ENCODE measurements around the gene CARD11. TPM values are rescaled to one million over a fixed set of nuclear protein-coding genes. Genes with fewer than 3 reads are reported as not detected.
A peak's percentile ranks its signal among the peaks of the same experiment; 100 is the strongest.

The CARD11 gene
- total RNA-seq, 2 donors from 2014 or later, result 3.7 to 4.4 TPM

GRCh38 chr7:2869981-2870380 is 173.7 kb downstream of the CARD11 start:
- DNase-seq (ENCODE audit: low spot score) (no peak), ATAC-seq (ENCODE audit: insufficient number of reproducible peaks, low FRiP score, low read depth) (no peak)
- Histone ChIP-seq H3K27ac (no peak overlapping the region), H3K27me3 (replicated peaks; ENCODE audit: insufficient read depth) (no peaks in the 10 kb centered on the region), H3K36me3 (no peaks in the 10 kb centered on the region), H3K4me3 (no peak overlapping the region), H3K9me3 (no peaks in the 10 kb centered on the region), H3K4me1 (ENCODE audit: control insufficient read depth in 1 of 2, low read depth in 2 of 2) (peaks cover 0 to 4% of the 10 kb centered on the region in 2 donors)
- no peak for TF ChIP-seq CTCF (IDR thresholded peaks at IDR 0.05)

GRCh38 chr7:2866601-2867000 is 177.1 kb downstream of the CARD11 start:
- H3K9me3 ChIP-seq, result no peaks in the 10 kb centered on the region
- no peaks in the 10 kb centered on the region for H3K36me3 ChIP-seq
- H3K4me1 ChIP-seq (ENCODE audit: control insufficient read depth in 1 of 2, low read depth in 2 of 2), result peaks cover 18 to 28% of the 10 kb centered on the region in 2 donors
- ATAC-seq (ENCODE audit: insufficient number of reproducible peaks, low FRiP score, low read depth), result no peak
- DNase-seq (ENCODE audit: low spot score), result no peak
- H3K27ac ChIP-seq, result no peak overlapping the region
- H3K4me3 ChIP-seq, result no peak overlapping the region
- TF ChIP-seq CTCF (IDR thresholded peaks at IDR 0.05), result no peak
- H3K27me3 ChIP-seq (replicated peaks; ENCODE audit: insufficient read depth), result no peaks in the 10 kb centered on the region

- Histone ChIP-seq H3K27me3 (replicated peaks; ENCODE audit: insufficient read depth) (no peaks in the 10 kb centered on the region), H3K36me3 (no peaks in the 10 kb centered on the region), H3K9me3 (no peaks in the 10 kb centered on the region), H3K4me3 (no peak overlapping the region), H3K27ac (peak overlapping the region in 1 of 2 donors; percentile 94), H3K4me1 (ENCODE audit: control insufficient read depth in 1 of 2, low read depth in 2 of 2) (peaks cover 18 to 28% of the 10 kb centered on the region in 2 donors)
- TF ChIP-seq CTCF (IDR thresholded peaks at IDR 0.05), result peak; percentile 94
- ATAC-seq (ENCODE audit: insufficient number of reproducible peaks, low FRiP score, low read depth) (no peak), DNase-seq (ENCODE audit: low spot score) (no peak)
Measured at GRCh38 chr7:2864999-2865670, 178.5 kb downstream of the CARD11 start.

- no peaks in the 10 kb centered on the region for H3K36me3 ChIP-seq
- H3K27me3 ChIP-seq (replicated peaks; ENCODE audit: insufficient read depth), result no peaks in the 10 kb centered on the region
- H3K9me3 ChIP-seq, result no peaks in the 10 kb centered on the region
- no peak for ATAC-seq (ENCODE audit: insufficient number of reproducible peaks, low FRiP score, low read depth)
- no peak for TF ChIP-seq CTCF (IDR thresholded peaks at IDR 0.05)
- peaks cover 18 to 28% of the 10 kb centered on the region in 2 donors for H3K4me1 ChIP-seq (ENCODE audit: control insufficient read depth in 1 of 2, low read depth in 2 of 2)
- DNase-seq (ENCODE audit: low spot score), result no peak
- peak overlapping the region; percentile 94 to 99 for H3K27ac ChIP-seq
- peak overlapping the region; percentile 51 for H3K4me3 ChIP-seq
Measured at GRCh38 chr7:2864204-2864985, 179.3 kb downstream of the CARD11 start.

- H3K27me3 ChIP-seq (replicated peaks; ENCODE audit: insufficient read depth), result no peaks in the 10 kb centered on the region
- DNase-seq (ENCODE audit: low spot score), result peak; percentile 59
- peak overlapping the region; percentile 51 for H3K4me3 ChIP-seq
- TF ChIP-seq CTCF (IDR thresholded peaks at IDR 0.05), result no peak
- H3K4me1 ChIP-seq (ENCODE audit: control insufficient read depth in 1 of 2, low read depth in 2 of 2), result peaks cover 18 to 28% of the 10 kb centered on the region in 2 donors
- H3K27ac ChIP-seq, result peak overlapping the region; percentile 94 to 99
- H3K36me3 ChIP-seq, result no peaks in the 10 kb centered on the region
- peak; percentile 98 for ATAC-seq (ENCODE audit: insufficient number of reproducible peaks, low FRiP score, low read depth)
- no peaks in the 10 kb centered on the region for H3K9me3 ChIP-seq
Measured at GRCh38 chr7:2863461-2864066, 180.1 kb downstream of the CARD11 start.
